ENCODE data around the gene TRIAP1. TPM values are rescaled to one million over a fixed set of nuclear protein-coding genes. Genes with fewer than 3 reads are reported as not detected.

Gene TRIAP1
- total RNA-seq, 4 donors from 2014 or later, result 9.7 to 19.5 (median 16.8) TPM

- Histone ChIP-seq H3K4me3 (no peak overlapping the region), H3K4me1 (no peaks in the 10 kb centered on the region), H3K27me3 (no peaks in the 10 kb centered on the region), H3K9me3 (no peaks in the 10 kb centered on the region), H3K36me3 (peaks cover 0 to 14% of the 10 kb centered on the region in 2 donors), H3K27ac (no peak overlapping the region)
- WGBS, 2 donors (ENCODE audit: low coverage in 1 of 2), result 93 to 94% methylated on average over 5 to 9 of the region's 9 CpGs
- ATAC-seq, result no peak
- TF ChIP-seq POLR2AphosphoS5 (IDR thresholded peaks at IDR 0.05) (no peak), EP300 (IDR thresholded peaks at IDR 0.05) (no peak), CTCF (IDR thresholded peaks at IDR 0.05) (no peak), POLR2A (IDR thresholded peaks at IDR 0.05) (no peak)
Measured at GRCh38 chr12:120481022-120481767, 35.0 kb upstream of the TRIAP1 start.

GRCh38 chr12:120480211-120480610 is 34.0 kb upstream of the TRIAP1 start:
- no peak for ATAC-seq
- Histone ChIP-seq H3K27ac (no peak overlapping the region), H3K27me3 (no peaks in the 10 kb centered on the region), H3K36me3 (peaks cover 0 to 14% of the 10 kb centered on the region in 2 donors), H3K9me3 (no peaks in the 10 kb centered on the region), H3K4me3 (no peak overlapping the region), H3K4me1 (no peaks in the 10 kb centered on the region)
- 50% methylated on average over 1 of the region's 1 CpG for WGBS, 2 donors (ENCODE audit: low coverage in 1 of 2)
- TF ChIP-seq POLR2A (IDR thresholded peaks at IDR 0.05) (no peak), EP300 (IDR thresholded peaks at IDR 0.05) (no peak), CTCF (IDR thresholded peaks at IDR 0.05) (no peak), POLR2AphosphoS5 (IDR thresholded peaks at IDR 0.05) (no peak)

- Histone ChIP-seq H3K27me3 (no peaks in the 10 kb centered on the region), H3K27ac (no peak overlapping the region), H3K9me3 (no peaks in the 10 kb centered on the region), H3K4me3 (no peak overlapping the region), H3K4me1 (no peaks in the 10 kb centered on the region), H3K36me3 (peaks cover 0 to 14% of the 10 kb centered on the region in 2 donors)
- no peak for TF ChIP-seq CTCF (IDR thresholded peaks at IDR 0.05)
- WGBS, 2 donors (ENCODE audit: low coverage in 1 of 2), result 100% methylated on average over 1 of the region's 1 CpG; no CpG with 5 or more reads in 1 of the 2 donors
- ATAC-seq, result no peak
Measured at GRCh38 chr12:120479458-120479857, 33.3 kb upstream of the TRIAP1 start.

- no peak overlapping the region for H3K27ac ChIP-seq
- no peak overlapping the region for H3K4me3 ChIP-seq
- TF ChIP-seq POLR2A (IDR thresholded peaks at IDR 0.05) (no peak), EP300 (IDR thresholded peaks at IDR 0.05) (no peak), POLR2AphosphoS5 (IDR thresholded peaks at IDR 0.05) (no peak)
- H3K4me1 ChIP-seq, result peaks cover 0 to 13% (median under 1%) of the 10 kb centered on the region in 3 donors
- no peaks in the 10 kb centered on the region for H3K36me3 ChIP-seq
- no peaks in the 10 kb centered on the region for H3K27me3 ChIP-seq
- 100% methylated on average over 1 of the region's 1 CpG for WGBS, 2 donors (ENCODE audit: low coverage in 1 of 2)
- ATAC-seq, result no peak
- H3K9me3 ChIP-seq, result no peaks in the 10 kb centered on the region
Measured at GRCh38 chr12:120475643-120476042, 29.5 kb upstream of the TRIAP1 start.

- H3K4me1 ChIP-seq, result peaks cover 0 to 21% (median 7%) of the 10 kb centered on the region in 3 donors
- TF ChIP-seq EP300 (IDR thresholded peaks at IDR 0.05) (no peak), CTCF (IDR thresholded peaks at IDR 0.05) (no peak), POLR2A (IDR thresholded peaks at IDR 0.05) (no peak), POLR2AphosphoS5 (IDR thresholded peaks at IDR 0.05) (no peak)
- no peak overlapping the region for H3K4me3 ChIP-seq
- no peaks in the 10 kb centered on the region for H3K36me3 ChIP-seq
- ATAC-seq, result no peak
- WGBS, 2 donors (ENCODE audit: low coverage in 1 of 2), result 0 to 11% methylated on average over 1 to 2 of the region's 2 CpGs
- H3K27ac ChIP-seq, result no peak overlapping the region
- no peaks in the 10 kb centered on the region for H3K27me3 ChIP-seq
- no peaks in the 10 kb centered on the region for H3K9me3 ChIP-seq
Measured at GRCh38 chr12:120474616-120474960, 28.4 kb upstream of the TRIAP1 start.
